Esophagus muscularis mucosa (tissue), 4 donors: Measurements from ENCODE around the gene CST7. TPM values are rescaled to one million over a fixed set of nuclear protein-coding genes. Genes with fewer than 3 reads are reported as not detected.

Experiments used
- DNase-seq: peaks from one replicate; pipeline ENCODE4 v3.0.0-alpha.2; 2017; ENCODE audit errors: extremely low spot score
- H3K27ac ChIP-seq, 4 donors: fragments of 200-600 bp; sonication (generic); replicated peaks in 1 of 4; 1 replicate in 3 of 4; 2 replicates in 1 of 4; pipeline ENCODE4 v1.5.1; 2016 to 2019; ENCODE audit warnings: mild to moderate bottlenecking in 1 of 4
- H3K27me3 ChIP-seq, 4 donors: fragments of 200-600 bp; sonication (generic); one replicate each; pipeline versions ENCODE4 v1.5.1 to v1.6.0; 2016 to 2019
- H3K36me3 ChIP-seq, 4 donors: fragments of 200-600 bp; sonication (generic); one replicate each; pipeline ENCODE4 v1.5.1; 2016 to 2019
- H3K4me1 ChIP-seq, 4 donors: fragments of 200-600 bp; sonication (generic); one replicate each; pipeline ENCODE4 v1.5.1; 2016 to 2019
- H3K4me3 ChIP-seq, 4 donors: fragments of 200-600 bp; sonication (generic); 1 replicate in 2 of 4; 2 replicates in 2 of 4; pipeline ENCODE4 v1.5.1; 2016 to 2019; ENCODE audit warnings: mild to moderate bottlenecking in 4 of 4, moderate library complexity in 1 of 4
- H3K9me3 ChIP-seq, 4 donors: fragments of 200-600 bp; sonication (generic); 1 replicate in 3 of 4; 2 replicates in 1 of 4; pipeline ENCODE4 v1.5.1; 2016 to 2019
- CTCF ChIP-seq, 3 experiments: fragments of 200-600 bp in 2 of 3; fragments of 450-650 bp in 1 of 3; sonication (generic) in 2 of 3; IDR thresholded peaks; one replicate each; pipeline ENCODE4 v1.5.1; 2017 to 2019; ENCODE audit warnings: antibody characterized with exemption in 3 of 3, mild to moderate bottlenecking in 2 of 3, moderate library complexity in 1 of 3
- EP300 ChIP-seq: sonication (generic); formaldehyde crosslinking; IDR thresholded peaks from one replicate; pipeline ENCODE4 v1.6.1; 2017; ENCODE audit warnings: antibody characterized with exemption
- POLR2A ChIP-seq: fragments of 450-650 bp; IDR thresholded peaks from one replicate; pipeline ENCODE4 v1.6.1; 2017; ENCODE audit warnings: antibody characterized with exemption, moderate library complexity, mild to moderate bottlenecking, low read depth
- POLR2AphosphoS5 ChIP-seq, 2 donors: sonication (generic); formaldehyde crosslinking; IDR thresholded peaks; one replicate each; pipeline ENCODE4 v1.6.1; 2017; ENCODE audit warnings: antibody characterized with exemption in 2 of 2
- WGBS: methylation state at CpG from one replicate; pipeline ENCODE4 v1.1.5; 2018; 5-methylcytosine and 5-hydroxymethylcytosine counted together
- intact Hi-C: fragments of 100-400 bp; cut with DNase I; formaldehyde crosslinking; loops from one replicate; pipeline ENCODE4 v1.15.1; 2023
- total RNA-seq, 4 donors: library from RNA; depleted of rRNA; stranded (reverse); fragments of >200 nt; gene quantifications; one replicate each; pipeline versions ENCODE4 v1.1.0 to v1.2.1, GENCODE V29; 2016

CST7 gene
- total RNA-seq, 4 donors from 2014 or later: 1.2 to 13.8 (median 1.5) TPM; not detected in 1

DNA sequence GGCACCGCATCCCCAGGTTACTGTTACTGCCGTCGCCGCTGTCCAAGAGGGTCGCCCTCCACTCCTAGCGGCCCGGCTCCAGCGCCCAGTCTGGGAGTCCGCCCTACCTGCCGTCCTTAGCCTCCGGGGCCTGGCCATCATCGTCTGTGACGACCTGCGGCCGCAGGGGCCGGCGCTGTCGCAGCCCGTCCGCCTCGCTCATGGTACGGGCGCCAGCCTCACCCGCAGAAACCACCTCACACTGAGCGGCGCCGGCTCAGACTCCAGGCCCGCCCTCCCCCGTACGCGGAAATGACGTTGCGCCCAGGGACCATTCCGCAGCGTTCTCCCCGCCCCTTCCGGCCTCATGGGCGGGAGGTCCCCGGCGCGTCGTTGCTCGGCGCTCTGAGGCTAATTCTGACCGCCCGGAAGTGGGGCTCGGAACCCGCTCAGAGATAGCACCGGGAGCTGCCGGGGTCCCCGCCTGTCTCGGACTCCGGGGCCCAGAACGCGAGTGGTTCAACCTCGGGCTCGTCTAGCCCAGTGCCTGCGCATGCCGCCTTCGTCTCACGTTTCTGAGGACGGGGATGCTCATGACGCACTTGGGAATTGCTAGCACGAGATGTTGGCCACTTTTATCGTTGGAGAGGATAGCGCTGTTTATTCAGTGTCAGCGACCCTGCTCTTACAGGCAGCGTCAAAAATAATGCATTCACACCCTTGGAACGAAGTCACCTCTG lies 43.6 kb downstream of the CST7 start, which contains the start of gene APMAP:
Gene APMAP, minus strand, starts transcription at position 265 of the 719 bp plus-strand sequence. Its CDS starts 63 bp downstream, at position 202.
- WGBS: under 1% methylated on average over 32 of the region's 69 CpGs
- H3K36me3 ChIP-seq: no peaks in the 10 kb centered on the region
- DNase-seq: peak; percentile 99
- H3K4me3 ChIP-seq: peak within 1 kb of the TSS; percentile 68 to 93 (median 82)
- peaks cover 44 to 66% (median 54%) of the 10 kb centered on the region in 4 donors for H3K4me1 ChIP-seq
- intact Hi-C loops: loop anchor here (5.0 to 10.0 kb wide), 4 partner anchors 205 to 400 kb away; partner anchors contain the start of genes ABHD12, ENTPD6 and PYGB
- peak within 1 kb of the TSS; percentile 88 to 95 (median 93) for H3K27ac ChIP-seq
- TF ChIP-seq POLR2AphosphoS5 (IDR thresholded peaks at IDR 0.05) (peak; percentile 99), CTCF (IDR thresholded peaks at IDR 0.05) (no peak), POLR2A (peak; percentile 94)
- H3K9me3 ChIP-seq: no peaks in the 10 kb centered on the region
- no peaks in the 10 kb centered on the region for H3K27me3 ChIP-seq

DNA sequence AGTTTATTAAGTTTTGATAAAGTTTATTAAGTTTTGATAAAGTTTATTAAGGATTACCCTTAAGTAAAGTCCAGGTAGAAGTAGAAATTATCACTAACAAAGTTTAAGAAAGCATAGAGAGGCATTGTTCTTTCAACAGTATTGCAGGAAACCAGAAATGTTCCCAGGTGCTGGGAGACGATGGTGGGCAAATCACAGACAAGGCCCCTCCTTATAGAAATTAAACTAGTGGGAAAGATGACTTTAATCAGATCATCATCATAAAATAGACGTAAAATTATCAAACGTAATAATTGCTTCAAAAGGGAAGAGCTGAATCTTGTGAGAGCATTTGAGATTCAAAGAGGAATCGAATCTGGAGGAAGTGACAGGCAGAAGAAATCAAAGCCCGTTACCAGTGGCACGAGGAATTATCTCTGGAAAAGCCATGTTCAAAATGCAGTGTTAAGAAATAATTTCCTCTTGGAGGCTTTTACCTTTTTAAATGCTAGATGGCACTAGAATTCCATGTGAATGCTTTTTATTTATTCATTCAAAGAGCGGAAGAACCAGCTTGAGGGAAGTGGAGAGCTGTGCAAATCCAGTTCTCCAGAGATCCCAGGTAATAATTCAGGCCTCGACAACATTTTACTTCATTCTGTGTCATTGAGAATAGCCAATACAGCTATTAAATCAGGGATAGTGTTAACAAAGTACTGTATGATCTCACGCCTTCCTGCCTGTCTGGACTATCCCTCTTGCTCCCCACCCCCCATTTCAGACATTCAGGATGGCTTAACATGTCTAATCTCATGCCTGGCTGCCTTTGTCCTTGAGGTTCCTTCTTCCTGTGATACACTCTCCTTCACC lies 44.5 kb downstream of the CST7 start:
- H3K4me3 ChIP-seq: peak overlapping the region; percentile 68 to 93 (median 82)
- WGBS: 35% methylated on average over 9 of the region's 9 CpGs
- intact Hi-C loops: loop anchor here (2.0 to 10.0 kb wide), 5 partner anchors 71 to 399 kb away; partner anchors contain the start of genes ABHD12, ENTPD6 and PYGB
- H3K9me3 ChIP-seq: no peaks in the 10 kb centered on the region
- H3K36me3 ChIP-seq: no peaks in the 10 kb centered on the region
- H3K4me1 ChIP-seq: peaks cover 44 to 60% (median 57%) of the 10 kb centered on the region in 4 donors
- H3K27me3 ChIP-seq: no peaks in the 10 kb centered on the region
- DNase-seq: no peak
- H3K27ac ChIP-seq: peak overlapping the region; percentile 88 to 95 (median 93)
- TF ChIP-seq CTCF (IDR thresholded peaks at IDR 0.05) (peak; percentile 46 to 56 (median 47)), EP300 (no peak)

- H3K4me3 ChIP-seq: no peak overlapping the region
- H3K4me1 ChIP-seq: peaks cover 44 to 66% (median 57%) of the 10 kb centered on the region in 4 donors
- no peaks in the 10 kb centered on the region for H3K9me3 ChIP-seq
- intact Hi-C loops: loop anchor here (2.0 to 10.0 kb wide), 5 partner anchors 71 to 398 kb away; partner anchors contain the start of genes ABHD12, ENTPD6 and PYGB
- no peaks in the 10 kb centered on the region for H3K36me3 ChIP-seq
- TF ChIP-seq POLR2AphosphoS5 (IDR thresholded peaks at IDR 0.05) (no peak), POLR2A (no peak), CTCF (IDR thresholded peaks at IDR 0.05) (no peak), EP300 (no peak)
- WGBS: 80% methylated on average over 1 of the region's 1 CpG
- no peak for DNase-seq
- H3K27me3 ChIP-seq: no peaks in the 10 kb centered on the region
- H3K27ac ChIP-seq: peak overlapping the region in 3 of 4 donors; percentile 88 to 94 (median 92)
Measured at GRCh38 chr20:24994186-24994465, 45.1 kb downstream of the CST7 start.

GRCh38 chr20:24994470-24995368 lies 45.6 kb downstream of the CST7 start:
- H3K36me3 ChIP-seq: no peaks in the 10 kb centered on the region
- TF ChIP-seq POLR2AphosphoS5 (IDR thresholded peaks at IDR 0.05) (peak; percentile 72 to 77), POLR2A (no peak), CTCF (IDR thresholded peaks at IDR 0.05) (peak; percentile 92 to 98 (median 93))

More at GRCh38 chr20:24994470-24995368, 45.6 kb downstream of the CST7 start:
- peak overlapping the region; percentile 15 to 50 (median 28) for H3K27ac ChIP-seq
- peaks cover 44 to 72% (median 59%) of the 10 kb centered on the region in 4 donors for H3K4me1 ChIP-seq
- no peaks in the 10 kb centered on the region for H3K9me3 ChIP-seq
- 48% methylated on average over 16 of the region's 20 CpGs for WGBS
- H3K4me3 ChIP-seq: peak overlapping the region; percentile 14 to 43 (median 27)
- no peaks in the 10 kb centered on the region for H3K27me3 ChIP-seq
- intact Hi-C loops: loop anchor here (2.0 to 10.0 kb wide), 7 partner anchors 38 to 398 kb away; partner anchors contain the start of genes ABHD12, ENTPD6 and PYGB
- peak; percentile 96 for DNase-seq
